HTERT RPE-1 (cell line): ENCODE results near the gene METTL23.
"Not testable (repeated sequence)": the region's sequence is repeated elsewhere in the genome, so short reads cannot be mapped to it uniquely, and the experiment has no call there.

ENCODE experiments used
- in situ Hi-C: fragments of 300-500 bp; cut with MboI; formaldehyde crosslinking; loops from 4 replicates; pipeline ENCODE4 v1.14.3; 2020; ENCODE audit warnings: low sequenced_read_pairs

The METTL23 gene

DNA sequence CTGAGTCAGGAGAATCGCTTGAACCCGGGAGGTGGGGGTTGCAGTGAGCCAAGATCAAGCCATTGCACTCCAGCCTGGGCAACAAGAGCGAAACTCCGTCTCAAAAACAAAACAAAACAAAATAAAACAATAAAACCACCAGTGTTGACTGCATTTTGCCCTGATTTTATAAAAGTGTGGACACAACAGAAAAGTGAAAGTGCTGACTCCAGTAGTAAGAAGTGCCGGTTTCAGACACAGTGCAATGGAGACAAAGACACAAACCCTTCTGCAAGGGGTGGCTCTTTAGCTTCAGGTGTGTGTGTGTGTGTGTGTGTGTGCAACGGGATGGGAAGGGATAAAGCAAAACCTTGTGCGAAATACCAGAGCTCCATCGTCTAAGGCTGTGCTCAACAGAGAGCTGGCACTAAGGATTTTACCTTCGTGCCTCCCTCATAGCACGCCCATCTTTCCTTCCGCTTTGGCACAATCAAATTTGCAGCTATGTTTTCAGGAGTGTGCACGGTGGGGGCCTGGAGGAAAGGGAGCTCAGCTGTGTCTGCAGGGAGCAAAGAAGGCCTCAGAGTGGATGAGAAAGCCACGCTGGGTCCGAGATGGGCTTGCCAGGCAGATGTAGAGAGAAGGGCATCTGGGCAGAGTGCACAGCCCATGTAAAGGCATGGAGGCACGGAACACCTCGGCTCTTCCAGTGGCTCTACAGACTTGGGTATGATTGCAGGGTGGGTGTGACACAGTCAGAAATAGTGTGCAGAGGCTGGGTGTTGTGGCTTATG is 31.4 kb upstream of the METTL23 start:
- in situ Hi-C loops: no loop called here

DNA sequence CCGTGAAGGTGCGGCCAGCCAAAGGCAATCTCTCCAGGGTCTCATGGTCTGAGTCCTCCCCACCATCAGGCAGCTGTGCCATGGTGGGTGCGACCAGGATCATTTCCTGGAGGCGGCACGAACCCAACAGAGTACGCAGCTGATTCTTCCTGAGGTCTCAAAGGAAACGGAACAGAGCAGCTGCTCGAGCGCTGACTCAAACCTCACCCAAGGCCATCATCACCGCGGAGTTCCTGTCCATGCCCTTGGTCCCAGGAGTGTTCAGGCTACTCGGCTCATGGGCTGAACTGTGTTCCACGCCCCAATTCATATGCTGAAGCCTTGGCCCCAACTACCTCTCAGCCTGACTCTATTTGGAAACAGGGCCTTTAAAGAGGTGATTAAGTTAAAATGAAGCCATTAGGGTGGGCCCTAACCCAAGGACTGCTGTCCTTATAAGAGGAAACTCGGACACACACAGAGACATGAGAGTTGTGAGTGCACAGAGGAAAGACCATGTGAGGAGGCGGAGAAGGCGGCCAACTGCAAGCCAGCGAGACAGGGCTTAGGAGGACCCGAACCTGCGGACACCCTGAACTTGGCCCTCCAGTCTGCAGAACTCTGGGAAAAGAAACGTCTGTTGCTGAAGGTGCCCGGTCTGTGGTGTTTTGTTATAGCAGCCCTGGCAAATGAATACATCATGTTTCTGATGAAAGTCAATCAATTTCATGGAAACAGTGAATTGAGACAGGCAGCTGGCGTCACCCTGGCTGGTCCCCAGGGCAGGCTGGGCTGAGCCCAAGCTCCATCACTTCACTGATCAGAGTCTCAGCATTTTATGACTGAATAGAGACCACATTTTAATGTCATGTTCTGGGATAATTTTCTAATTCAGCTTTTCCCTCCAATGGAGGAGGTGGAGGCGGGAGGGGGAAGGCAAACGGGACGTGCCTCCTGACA is 29.6 kb upstream of the METTL23 start:
- in situ Hi-C loops: no loop called here

DNA sequence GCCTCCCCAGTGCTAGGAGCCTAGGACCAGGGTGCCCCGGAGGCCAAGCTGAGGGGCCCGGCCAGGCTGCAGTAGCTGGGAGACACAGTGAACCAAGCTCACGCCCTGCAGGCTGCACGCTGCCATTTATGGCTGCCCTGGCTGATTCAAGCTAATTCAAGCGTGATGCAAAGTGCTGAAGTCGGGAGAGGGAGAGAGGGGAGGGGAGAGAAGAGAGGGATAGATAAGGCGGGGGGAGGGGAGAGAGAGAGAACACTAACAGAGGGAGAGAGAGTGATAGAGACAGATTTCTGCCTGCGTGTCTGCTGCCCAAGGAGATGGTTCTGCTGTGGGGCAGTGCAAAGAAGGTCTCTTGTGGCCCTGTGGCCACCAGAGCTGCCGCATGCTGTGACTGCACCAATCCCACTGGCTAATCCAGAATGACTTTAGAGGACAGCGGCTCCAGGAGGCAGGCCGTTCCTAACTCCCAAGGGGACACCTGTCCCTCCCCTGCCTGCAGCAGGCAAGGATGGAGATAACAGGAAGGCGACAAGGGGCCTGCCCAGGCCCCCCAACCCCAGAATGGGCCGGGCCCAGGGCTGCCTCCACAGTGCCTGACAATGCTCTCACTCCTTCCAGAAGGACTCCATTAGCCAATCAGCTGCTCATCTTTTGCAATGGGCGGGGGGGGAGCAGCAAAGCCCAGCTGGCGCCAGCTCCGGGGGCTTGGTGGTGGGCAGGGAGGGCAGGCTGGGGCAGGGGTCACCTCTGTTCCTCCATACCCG is 28.8 kb upstream of the METTL23 start:
- in situ Hi-C loops: no loop called here

DNA sequence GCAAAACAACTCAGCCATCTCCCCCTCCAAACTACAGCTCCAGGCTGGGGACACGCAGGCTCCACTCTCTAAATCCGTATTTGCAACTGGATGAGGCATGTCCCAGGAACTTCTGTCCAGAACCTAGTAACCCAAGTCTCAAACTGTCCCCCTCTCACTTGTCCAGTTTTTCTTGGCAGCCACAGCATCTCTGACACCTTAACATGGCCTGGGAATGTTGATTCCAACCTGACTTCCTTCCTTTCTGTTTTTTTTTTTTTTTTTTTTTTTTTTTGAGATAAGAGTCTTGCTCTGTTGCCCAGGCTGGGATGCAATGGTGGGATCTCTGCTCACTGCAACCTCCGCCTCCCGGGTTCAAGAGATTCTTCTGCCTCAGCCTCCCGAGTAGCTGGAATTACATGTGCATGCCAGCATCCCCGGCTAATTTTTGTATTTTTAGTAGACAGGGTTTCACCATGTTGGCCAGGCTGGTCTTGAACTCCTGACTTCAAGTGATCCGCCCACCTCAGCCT is 28.1 kb upstream of the METTL23 start:
- in situ Hi-C loops: not testable (repeated sequence)

DNA sequence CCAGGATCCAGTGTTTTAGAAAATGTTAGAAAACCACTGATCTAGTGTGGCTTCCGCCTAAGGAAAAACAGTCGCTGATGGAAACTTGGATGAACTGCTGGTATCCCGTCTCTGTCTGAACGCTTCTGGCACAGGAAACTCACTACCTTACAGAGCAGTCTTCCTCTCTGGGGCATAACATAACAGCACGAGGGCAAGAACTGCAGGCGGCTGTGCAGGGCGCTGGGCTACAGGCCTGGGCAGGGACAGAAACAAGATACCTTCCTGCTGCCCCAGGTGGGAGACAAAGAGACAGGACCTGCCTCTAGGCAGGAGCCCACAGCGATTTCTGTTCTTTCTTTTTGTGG is 26.4 kb upstream of the METTL23 start:
- in situ Hi-C loops: no loop called here

DNA sequence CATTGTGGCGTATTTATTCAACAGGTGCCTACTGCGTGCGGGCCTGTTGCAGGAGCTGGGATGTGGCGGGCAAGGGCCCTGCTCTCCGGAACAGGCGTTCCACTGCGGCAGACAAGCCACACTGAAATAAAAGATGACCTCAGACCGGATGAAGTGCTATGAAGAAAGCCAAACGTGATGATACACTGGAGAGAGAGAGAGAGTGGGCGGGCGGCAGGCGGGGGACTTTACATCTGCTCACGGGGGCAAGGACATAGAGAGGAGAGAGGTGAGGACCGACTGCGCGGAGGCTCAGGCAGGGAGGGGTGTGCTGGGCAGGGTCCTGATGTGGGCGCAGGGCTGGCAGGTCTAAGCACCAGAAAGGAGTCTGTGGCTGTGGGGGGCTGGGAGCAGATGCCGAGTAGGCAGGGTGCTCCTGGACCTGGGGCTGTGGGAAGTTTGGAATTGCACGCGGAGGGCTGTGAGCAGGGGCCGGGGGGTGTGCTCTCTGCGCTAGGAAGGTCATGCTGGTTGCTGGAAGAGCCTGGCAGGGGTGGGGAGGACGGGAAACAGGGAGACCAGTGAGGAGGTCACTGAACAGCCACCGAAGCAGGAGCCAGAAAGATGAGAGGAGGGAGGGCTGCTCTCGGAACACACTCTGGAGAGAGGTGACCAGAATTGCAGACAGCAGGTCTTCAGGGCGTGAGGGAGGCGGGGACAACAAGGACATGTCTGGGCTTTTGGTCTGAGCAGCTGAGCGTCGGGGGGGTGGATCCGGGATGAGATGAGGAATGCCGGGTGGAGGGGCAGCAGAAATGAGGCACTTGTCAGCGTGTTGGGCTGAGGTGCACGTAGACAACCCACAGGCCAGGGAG is 25.8 kb upstream of the METTL23 start:
- in situ Hi-C loops: no loop called here

DNA sequence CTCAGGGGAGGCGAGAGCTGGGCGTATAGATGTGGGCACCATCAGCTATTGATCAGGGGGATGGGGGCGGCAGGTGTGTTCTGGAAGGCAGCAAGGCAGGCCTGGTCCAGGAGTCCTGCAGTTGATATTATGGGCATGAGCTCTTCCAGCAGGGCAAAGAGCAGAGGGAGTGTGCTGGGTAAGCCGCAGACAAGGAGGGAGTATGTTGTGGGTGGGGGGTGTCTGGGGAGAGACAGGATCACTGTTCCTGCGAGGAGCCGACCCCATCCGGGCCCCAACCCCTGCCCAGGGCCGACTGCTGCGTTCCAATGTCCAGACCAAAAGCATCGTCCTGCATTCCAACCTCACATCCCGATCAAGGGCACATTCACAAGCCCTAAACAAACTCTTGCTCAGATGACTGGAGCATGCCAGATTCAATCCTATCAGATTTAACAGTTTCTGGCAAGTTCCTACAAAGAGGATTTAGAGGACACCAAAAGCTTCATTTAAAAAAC is 25.1 kb upstream of the METTL23 start:
- in situ Hi-C loops: no loop called here

DNA sequence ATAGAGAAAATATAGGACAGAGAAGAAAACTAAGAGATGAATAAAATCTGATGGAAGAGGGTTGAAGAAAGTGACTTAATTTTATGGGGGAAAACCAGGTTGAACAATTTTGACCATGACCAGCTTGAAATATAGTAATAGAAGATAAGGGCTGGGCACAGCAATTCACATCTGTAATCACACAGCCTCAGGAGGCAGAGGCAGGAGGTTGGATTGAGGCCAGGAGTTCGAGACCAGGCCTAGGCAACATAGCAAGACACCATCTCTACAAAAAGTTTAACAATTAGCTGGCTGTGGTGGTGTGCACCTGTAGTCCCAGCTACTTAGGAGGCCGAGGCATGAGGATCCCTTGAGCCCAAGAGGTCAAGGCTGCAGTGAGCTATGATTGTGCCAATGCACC is 24.6 kb upstream of the METTL23 start:
- in situ Hi-C loops: no loop called here

DNA sequence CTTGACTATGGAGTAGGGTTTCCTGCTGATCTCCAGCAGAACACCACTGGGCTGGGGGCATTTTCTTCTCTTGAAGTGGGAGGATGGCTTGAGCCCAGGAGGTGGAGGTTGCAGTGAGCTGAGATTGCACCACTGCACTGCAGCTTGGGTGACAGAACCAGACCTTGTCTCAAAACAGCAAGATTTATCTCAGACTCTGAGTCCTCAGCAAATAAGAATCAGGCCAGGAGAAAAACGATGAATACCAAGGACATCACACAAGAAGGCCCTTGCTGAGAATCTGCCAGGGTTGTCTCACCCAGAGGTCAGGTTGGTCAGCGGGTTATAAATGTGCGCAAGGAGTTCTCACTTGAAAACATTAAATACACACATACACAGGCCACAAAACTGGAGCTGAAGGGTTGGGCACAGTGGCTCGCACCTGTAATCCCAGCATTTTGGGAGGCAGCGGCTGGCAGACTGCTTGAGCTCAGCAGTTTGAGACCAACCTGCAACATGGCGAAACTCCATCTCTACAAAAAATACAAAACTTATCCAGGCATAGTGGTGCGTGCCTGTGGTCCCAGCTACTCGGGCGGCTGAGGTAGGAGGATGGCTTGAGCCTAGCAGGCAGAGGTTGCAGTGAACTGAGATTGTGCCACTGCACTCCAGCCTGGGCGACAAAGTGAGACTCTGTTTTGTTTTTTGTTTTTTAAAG is 23.6 kb upstream of the METTL23 start:
- in situ Hi-C loops: no loop called here

DNA sequence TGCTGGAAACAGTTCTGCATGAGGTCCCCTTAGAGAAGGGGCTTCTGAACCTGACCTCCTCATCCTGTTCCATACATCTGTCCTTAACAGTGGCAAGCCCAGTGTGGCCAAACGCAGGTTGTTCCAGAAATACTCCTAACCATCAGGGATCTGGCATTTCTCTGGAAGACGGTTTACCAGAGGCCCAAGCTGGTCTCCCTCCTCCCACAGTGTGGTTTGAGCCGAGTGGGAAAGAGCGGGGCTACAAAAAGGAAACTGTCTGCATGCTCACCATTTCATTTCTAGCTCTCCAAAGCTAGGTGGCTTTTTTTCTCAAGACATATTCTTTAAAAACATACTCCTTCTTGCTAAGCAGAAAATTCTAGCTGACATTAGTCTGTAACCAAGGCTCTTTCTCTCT is 21.8 kb upstream of the METTL23 start:
- in situ Hi-C loops: no loop called here

DNA sequence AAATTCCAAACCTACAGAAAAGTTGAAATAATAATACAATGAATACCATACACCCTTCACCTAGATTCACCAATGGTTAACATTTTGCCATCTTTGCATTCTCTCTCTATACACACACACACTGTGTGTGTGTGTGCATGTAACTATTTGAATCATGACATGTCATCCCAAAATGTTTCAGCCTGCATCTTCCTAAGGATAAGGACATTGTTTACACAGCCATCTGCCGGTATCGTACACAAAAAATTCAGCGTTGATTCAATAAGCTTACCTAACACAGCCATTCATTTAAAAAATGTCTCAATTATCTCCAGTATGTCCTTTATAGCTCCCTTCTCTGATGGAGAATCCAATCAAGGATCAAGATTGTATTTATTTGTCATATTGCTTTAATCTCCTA is 19.8 kb upstream of the METTL23 start:
- in situ Hi-C loops: no loop called here

DNA sequence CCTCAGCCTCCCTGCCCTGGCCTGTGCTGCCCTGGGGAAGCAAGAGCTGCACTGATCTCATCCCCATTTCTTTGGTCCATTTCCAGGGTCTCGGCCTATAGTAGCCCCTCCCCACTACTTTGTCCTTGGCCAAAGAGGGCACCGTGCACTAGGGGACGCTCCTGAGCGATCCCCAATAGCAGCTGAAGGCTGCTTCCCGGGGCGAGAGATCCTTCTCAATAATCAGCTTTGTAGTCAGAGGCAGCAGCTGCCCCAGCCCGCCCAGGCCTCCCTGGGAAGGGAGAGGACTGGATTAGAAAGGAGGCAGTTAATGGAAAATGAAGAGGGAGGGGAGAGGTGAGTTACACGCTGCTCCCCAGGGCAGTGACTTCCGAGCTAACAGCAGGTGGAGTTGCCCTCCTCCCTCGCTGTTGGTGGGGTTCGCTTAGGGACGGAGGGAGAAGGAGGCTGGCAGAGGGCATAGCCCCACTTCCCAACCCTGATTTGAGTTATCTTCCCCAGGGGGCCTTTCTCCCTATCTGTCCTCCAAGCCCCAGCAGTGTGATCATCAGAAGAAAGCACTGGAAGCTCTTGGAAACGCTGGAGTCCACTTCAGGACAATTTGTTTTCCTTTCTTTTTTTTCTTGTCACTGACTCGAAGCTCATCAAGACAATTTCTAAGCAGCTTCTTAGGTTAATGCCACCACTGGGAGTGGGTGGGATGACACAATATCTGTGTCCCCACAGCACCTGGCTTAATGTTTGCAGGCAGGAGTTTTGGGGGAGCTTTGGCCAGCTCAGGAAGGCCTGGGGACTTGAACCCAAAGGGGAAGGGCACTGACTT is 18.4 kb upstream of the METTL23 start:
- in situ Hi-C loops: no loop called here

DNA sequence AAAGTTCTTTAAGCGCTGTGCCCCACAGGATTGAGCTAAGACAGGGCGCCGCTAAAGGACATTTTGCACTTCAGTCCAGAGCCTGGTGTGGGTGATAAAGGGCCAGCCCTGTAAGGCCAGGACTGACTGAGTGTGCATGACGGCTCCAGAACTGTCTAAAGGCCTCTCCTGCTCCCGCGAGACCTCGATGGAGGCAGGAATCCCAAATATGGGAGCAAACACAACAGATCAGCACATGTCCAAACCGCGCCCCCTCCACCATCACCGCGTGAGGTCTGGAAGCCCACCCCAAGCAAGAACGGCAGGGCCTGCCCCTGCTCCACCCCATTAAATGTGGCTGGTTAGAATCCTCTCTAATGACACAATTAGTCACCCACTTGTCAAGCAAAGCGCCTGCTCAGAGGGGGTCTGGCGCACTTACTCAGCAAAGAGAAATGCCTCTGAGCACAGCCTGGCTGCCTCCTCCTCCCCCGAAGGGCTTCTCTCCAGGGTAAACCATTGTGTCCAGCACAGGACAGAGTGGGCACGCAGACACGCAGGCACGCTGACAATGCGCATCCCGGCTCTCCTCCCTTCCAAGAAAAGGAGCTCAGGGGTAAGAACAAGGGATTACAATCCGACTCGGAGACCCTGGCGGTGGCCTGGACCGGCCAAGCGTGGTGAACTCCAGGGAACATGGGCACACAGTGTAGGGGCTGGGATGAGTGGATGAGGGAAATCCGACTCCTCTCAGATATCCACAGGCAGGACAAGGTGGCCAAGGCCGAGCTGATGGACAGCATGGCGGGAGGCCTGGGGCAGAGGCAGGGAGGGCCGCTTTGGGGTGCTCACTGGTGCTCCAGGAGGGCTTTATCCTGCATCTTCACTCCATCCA is 17.3 kb upstream of the METTL23 start:
- in situ Hi-C loops: no loop called here

DNA sequence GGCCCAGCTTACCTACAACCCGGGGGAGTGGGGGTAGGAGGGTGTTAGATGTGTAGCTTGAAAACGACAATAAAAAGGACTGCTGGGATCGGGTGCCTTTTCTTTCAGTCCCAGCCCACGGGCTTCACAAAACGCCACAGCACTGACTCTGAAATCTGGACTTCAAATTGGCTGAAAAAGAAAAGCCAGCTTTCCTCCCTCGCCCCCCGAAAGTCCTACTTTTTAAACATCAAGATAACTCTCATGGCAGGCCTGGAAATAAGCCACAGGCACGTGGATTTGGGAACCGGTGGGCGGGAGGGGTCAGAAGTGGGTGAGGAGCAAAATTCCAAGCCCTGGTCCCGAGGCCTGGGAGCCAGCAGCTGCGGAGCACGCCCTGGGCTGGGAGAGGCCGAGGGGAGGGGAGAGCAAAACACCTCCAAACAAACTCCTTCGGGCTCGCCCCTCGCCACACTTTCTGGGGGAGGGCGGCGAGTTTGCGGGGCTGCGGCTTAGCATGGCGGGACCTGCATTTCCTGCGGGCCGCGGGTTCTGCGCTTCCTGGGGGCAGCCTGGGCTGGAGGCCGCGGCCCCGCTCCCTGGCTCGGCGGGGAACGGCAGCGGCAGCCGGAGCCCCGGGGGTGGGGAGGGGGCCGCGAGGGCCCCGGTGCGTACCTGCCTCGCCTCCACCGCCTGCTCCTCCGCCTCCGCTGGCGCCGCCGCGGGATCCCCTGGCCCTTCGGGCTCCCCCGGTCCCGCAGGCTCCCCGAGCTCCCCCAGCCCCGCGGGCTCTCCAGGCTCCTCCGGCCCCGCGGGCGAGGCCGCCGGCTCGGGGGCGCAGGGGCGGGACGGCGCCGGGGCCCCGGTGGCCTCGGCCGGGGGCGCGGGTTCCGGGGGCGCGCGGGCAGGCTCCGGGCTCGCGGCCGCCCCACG is 16.4 kb upstream of the METTL23 start:
- in situ Hi-C loops: not testable (repeated sequence)

DNA sequence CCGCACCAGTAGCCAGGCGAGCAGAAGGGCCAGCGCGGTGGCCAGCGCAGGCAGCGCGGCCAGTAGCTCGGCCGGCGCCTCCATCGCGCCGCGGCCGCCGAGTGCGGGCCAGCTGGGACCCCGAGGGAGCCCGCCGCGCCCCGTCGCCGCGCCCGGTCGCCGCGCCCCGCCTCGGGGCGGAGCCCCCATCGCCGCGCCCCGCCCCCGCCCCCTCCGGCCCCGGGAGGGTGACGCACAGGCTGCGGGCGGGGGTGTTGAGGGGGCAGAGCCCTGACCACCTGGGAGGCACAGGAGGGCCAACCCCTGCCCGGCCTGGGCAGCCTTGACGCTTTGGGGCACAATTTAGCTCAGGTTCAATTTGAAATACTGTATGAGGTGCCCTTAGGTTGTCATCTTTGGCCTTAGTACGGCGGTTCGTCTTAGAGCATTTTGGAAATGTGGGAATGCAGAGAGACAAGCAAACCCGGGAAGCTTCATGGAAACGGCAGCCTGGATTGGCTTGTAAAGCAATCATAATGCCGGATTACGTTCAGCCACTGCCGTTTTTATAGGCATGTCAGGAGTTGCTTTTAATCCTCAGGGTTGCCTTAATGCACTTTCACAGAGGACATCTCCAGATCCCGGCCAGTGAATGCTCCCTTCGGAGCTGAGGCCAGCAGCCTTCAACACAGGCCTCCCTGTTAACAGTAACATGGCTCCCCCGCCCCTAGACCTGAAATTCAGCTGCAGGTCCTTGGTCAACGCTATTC is 15.6 kb upstream of the METTL23 start, which contains the start of gene MXRA7:
MXRA7 (minus strand) TSS at position 103 of the 749 bp plus-strand sequence; CDS start at position 84, 19 bp downstream.
- in situ Hi-C loops: no loop called here

DNA sequence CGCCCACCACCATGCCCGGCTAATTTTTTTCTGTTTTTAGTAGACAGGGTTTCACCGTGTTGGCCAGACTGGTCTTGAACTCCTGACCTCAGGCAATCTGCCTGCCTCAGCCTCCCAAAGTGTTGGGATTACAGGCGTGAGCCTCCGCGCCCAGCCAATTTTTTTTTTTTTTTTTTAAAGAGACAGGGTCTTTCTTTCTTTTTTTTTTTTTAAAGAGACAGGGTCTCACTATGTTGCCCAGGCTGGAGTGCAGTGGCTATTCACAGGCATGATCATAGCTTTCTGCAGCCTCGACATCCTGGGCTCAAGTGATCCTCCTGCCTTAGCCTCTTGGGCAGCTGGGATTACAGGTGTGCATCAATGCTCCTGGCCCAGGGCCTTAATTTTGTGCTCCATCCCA is 14.3 kb upstream of the METTL23 start:
- in situ Hi-C loops: not testable (repeated sequence)
